ENCODE results near the gene ZNF101. TPM values are rescaled to one million over a fixed set of nuclear protein-coding genes. Genes with fewer than 3 reads are reported as not detected.
A peak's percentile ranks its signal among the peaks of the same experiment; 100 is the strongest.

Gene ZNF101
- total and polyA plus RNA-seq, 10 donors: 29.6 to 58.3 (median 42.0) TPM

GRCh38 chr19:19634516-19635312 is 33.9 kb upstream of the ZNF101 start:
- Histone ChIP-seq H3K9me3 (no peaks in the 10 kb centered on the region), H3K4me1 (peaks cover 0 to 38% (median 3%) of the 10 kb centered on the region in 6 donors), H3K4me3 (no peak overlapping the region), H3K36me3 (peaks cover 0 to 100% (median 89%) of the 10 kb centered on the region in 6 donors), H3K27me3 (replicated peaks in 1 of 7) (no peaks in the 10 kb centered on the region), H3K27ac (peak overlapping the region in 1 of 8 donors; percentile 14)
- no peak for TF ChIP-seq POLR2A (IDR thresholded peaks at IDR 0.05)
- TF ChIP-seq CTCF (IDR thresholded peaks at IDR 0.05 in 8 of 11, conservative IDR thresholded peaks at IDR 0.05 in 3 of 11): no peak
- TF ChIP-seq POLR2AphosphoS5 (IDR thresholded peaks at IDR 0.05): no peak
- no peak for DNase-seq
- WGBS, 5 donors: 88 to 96% (median 91%) methylated on average over 36 of the region's 36 CpGs
- intact Hi-C loops (cut with DNase I; ENCODE audit: low total_unique reads): no loop called here

- no peak for DNase-seq
- Histone ChIP-seq H3K4me3 (no peak overlapping the region), H3K27ac (peak overlapping the region in 1 of 8 donors; percentile 14), H3K36me3 (peaks cover 0 to 100% (median 92%) of the 10 kb centered on the region in 6 donors), H3K27me3 (replicated peaks in 1 of 7) (no peaks in the 10 kb centered on the region), H3K9me3 (no peaks in the 10 kb centered on the region), H3K4me1 (peaks cover 0 to 42% (median 6%) of the 10 kb centered on the region in 6 donors)
- TF ChIP-seq POLR2AphosphoS5 (IDR thresholded peaks at IDR 0.05) (peak in 1 of 3 donors; percentile 30), POLR2A (IDR thresholded peaks at IDR 0.05) (no peak), CTCF (IDR thresholded peaks at IDR 0.05 in 8 of 11, conservative IDR thresholded peaks at IDR 0.05 in 3 of 11) (no peak)
- intact Hi-C loops (cut with DNase I; ENCODE audit: low total_unique reads): no loop called here
- 95 to 97% (median 96%) methylated on average over 14 of the region's 14 CpGs for WGBS, 5 donors
Measured at GRCh38 chr19:19635313-19635702, 33.3 kb upstream of the ZNF101 start.

- H3K36me3 ChIP-seq: peaks cover 0 to 100% (median 93%) of the 10 kb centered on the region in 6 donors
- no peaks in the 10 kb centered on the region for H3K27me3 ChIP-seq (replicated peaks in 1 of 7)
- TF ChIP-seq POLR2AphosphoS5 (IDR thresholded peaks at IDR 0.05) (no peak), POLR2A (IDR thresholded peaks at IDR 0.05) (no peak), CTCF (IDR thresholded peaks at IDR 0.05 in 8 of 11, conservative IDR thresholded peaks at IDR 0.05 in 3 of 11) (no peak)
- DNase-seq: no peak
- peaks cover 0 to 56% (median 14%) of the 10 kb centered on the region in 6 donors for H3K4me1 ChIP-seq
- no peak overlapping the region for H3K4me3 ChIP-seq
- 93 to 99% (median 95%) methylated on average over 6 to 9 of the region's 9 CpGs for WGBS, 5 donors
- intact Hi-C loops (cut with DNase I; ENCODE audit: low total_unique reads): no loop called here
- no peaks in the 10 kb centered on the region for H3K9me3 ChIP-seq
- H3K27ac ChIP-seq: no peak overlapping the region
Measured at GRCh38 chr19:19636573-19637185, 32.0 kb upstream of the ZNF101 start.

- intact Hi-C loops (cut with DNase I; ENCODE audit: low total_unique reads): no loop called here
- WGBS, 5 donors: 85 to 91% (median 90%) methylated on average over 24 to 27 of the region's 27 CpGs
- peaks cover 2 to 61% (median 19%) of the 10 kb centered on the region in 6 donors for H3K4me1 ChIP-seq
- peaks cover 0 to 100% (median 91%) of the 10 kb centered on the region in 6 donors for H3K36me3 ChIP-seq
- H3K27me3 ChIP-seq (replicated peaks in 1 of 7): no peaks in the 10 kb centered on the region
- H3K9me3 ChIP-seq: no peaks in the 10 kb centered on the region
- no peak overlapping the region for H3K27ac ChIP-seq
- H3K4me3 ChIP-seq: no peak overlapping the region
- TF ChIP-seq CTCF (IDR thresholded peaks at IDR 0.05 in 8 of 11, conservative IDR thresholded peaks at IDR 0.05 in 3 of 11): no peak
- TF ChIP-seq POLR2AphosphoS5 (IDR thresholded peaks at IDR 0.05): no peak
- TF ChIP-seq POLR2A (IDR thresholded peaks at IDR 0.05): no peak
- DNase-seq: peak; percentile 75
Measured at GRCh38 chr19:19637186-19637522, 31.5 kb upstream of the ZNF101 start.
